ENCODE results near the gene CYP4F8.

Gene CYP4F8

DNA sequence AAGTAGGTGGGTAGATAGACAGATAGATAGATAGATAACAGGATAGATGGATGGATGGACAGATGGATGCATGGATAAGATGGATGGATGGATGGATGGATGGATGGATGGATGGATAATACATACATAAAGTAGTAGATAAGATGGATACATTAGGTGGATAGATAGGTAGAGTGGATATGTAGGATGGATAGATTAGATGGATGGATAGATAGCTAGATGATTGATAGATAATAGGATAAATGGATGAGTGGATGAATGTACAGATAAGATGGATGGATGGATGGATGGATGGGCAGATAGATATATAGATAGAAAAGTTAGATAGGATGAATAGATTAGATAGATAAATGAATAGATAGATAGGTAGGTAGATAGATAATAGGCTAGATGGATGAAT lies 27.8 kb downstream of the CYP4F8 start:
- Histone ChIP-seq H3K79me2 (ENCODE audit: insufficient read depth, low read length) (no peaks in the 10 kb centered on the region), H2AFZ (ENCODE audit: low read depth, low read length, severe bottlenecking) (no peak overlapping the region), H3K9me2 (replicated peaks; ENCODE audit: insufficient read depth, low read length) (no peaks in the 10 kb centered on the region), H3K4me2 (ENCODE audit: low read depth, low read length, poor library complexity, severe bottlenecking) (no peak overlapping the region), H3K36me3 (ENCODE audit: low read length) (no peaks in the 10 kb centered on the region), H3K9me3 (ENCODE audit: insufficient read depth, low read length) (no peaks in the 10 kb centered on the region), H3K27ac (ENCODE audit: low read depth, low read length) (no peak overlapping the region), H4K20me1 (ENCODE audit: low read depth, low read length) (no peaks in the 10 kb centered on the region), H3K27me3 (ENCODE audit: low read length) (no peaks in the 10 kb centered on the region), H3F3A (ENCODE audit: insufficient read depth) (no peaks in the 10 kb centered on the region), H3K4me3 (ENCODE audit: insufficient read depth, low read length, poor library complexity, severe bottlenecking) (no peak overlapping the region), H3K9ac (ENCODE audit: low read length) (no peak overlapping the region)
- TF ChIP-seq EZH2phosphoT487 (conservative IDR thresholded peaks at IDR 0.05; ENCODE audit: low read length), result no peak
- TF ChIP-seq, protein P1, sequence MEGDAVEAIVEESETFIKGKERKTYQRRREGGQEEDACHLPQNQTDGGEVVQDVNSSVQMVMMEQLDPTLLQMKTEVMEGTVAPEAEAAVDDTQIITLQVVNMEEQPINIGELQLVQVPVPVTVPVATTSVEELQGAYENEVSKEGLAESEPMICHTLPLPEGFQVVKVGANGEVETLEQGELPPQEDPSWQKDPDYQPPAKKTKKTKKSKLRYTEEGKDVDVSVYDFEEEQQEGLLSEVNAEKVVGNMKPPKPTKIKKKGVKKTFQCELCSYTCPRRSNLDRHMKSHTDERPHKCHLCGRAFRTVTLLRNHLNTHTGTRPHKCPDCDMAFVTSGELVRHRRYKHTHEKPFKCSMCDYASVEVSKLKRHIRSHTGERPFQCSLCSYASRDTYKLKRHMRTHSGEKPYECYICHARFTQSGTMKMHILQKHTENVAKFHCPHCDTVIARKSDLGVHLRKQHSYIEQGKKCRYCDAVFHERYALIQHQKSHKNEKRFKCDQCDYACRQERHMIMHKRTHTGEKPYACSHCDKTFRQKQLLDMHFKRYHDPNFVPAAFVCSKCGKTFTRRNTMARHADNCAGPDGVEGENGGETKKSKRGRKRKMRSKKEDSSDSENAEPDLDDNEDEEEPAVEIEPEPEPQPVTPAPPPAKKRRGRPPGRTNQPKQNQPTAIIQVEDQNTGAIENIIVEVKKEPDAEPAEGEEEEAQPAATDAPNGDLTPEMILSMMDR (IDR thresholded peaks at IDR 0.05; ENCODE audit: insufficient read depth, low read length, poor library complexity, severe bottlenecking), result no peak

DNA sequence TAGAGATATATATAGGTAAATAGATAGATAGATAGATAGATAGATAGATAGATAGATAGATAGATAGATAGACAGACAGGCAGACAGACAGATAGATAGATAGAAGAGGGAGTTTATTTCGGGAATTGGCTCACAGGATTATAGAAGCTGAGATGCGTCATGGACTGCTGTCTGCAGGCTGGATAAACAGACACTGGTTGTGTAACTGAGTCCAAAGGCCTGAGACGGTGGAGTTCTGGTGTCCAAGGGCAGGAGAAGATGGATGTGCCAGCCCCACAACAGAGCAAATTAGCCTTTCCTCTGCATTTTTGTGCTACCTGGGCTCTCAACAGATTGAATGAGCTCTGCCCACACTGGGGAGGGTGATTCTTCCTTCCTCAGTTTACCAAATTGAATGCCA lies 28.4 kb downstream of the CYP4F8 start:
- no peak overlapping the region for H2AFZ ChIP-seq (ENCODE audit: low read depth, low read length, severe bottlenecking)
- no peak overlapping the region for H3K4me2 ChIP-seq (ENCODE audit: low read depth, low read length, poor library complexity, severe bottlenecking)
- H3K79me2 ChIP-seq (ENCODE audit: insufficient read depth, low read length), result no peaks in the 10 kb centered on the region
- H3K9me2 ChIP-seq (replicated peaks; ENCODE audit: insufficient read depth, low read length), result no peaks in the 10 kb centered on the region
- H3K9ac ChIP-seq (ENCODE audit: low read length), result no peak overlapping the region
- TF ChIP-seq, protein P1 (IDR thresholded peaks at IDR 0.05; ENCODE audit: insufficient read depth, low read length, poor library complexity, severe bottlenecking), result no peak
- no peaks in the 10 kb centered on the region for H3F3A ChIP-seq (ENCODE audit: insufficient read depth)
- H3K4me3 ChIP-seq (ENCODE audit: insufficient read depth, low read length, poor library complexity, severe bottlenecking), result no peak overlapping the region
- no peaks in the 10 kb centered on the region for H3K9me3 ChIP-seq (ENCODE audit: insufficient read depth, low read length)
- no peaks in the 10 kb centered on the region for H3K27me3 ChIP-seq (ENCODE audit: low read length)
- H4K20me1 ChIP-seq (ENCODE audit: low read depth, low read length), result no peaks in the 10 kb centered on the region
- no peaks in the 10 kb centered on the region for H3K36me3 ChIP-seq (ENCODE audit: low read length)
- no peak overlapping the region for H3K27ac ChIP-seq (ENCODE audit: low read depth, low read length)

DNA sequence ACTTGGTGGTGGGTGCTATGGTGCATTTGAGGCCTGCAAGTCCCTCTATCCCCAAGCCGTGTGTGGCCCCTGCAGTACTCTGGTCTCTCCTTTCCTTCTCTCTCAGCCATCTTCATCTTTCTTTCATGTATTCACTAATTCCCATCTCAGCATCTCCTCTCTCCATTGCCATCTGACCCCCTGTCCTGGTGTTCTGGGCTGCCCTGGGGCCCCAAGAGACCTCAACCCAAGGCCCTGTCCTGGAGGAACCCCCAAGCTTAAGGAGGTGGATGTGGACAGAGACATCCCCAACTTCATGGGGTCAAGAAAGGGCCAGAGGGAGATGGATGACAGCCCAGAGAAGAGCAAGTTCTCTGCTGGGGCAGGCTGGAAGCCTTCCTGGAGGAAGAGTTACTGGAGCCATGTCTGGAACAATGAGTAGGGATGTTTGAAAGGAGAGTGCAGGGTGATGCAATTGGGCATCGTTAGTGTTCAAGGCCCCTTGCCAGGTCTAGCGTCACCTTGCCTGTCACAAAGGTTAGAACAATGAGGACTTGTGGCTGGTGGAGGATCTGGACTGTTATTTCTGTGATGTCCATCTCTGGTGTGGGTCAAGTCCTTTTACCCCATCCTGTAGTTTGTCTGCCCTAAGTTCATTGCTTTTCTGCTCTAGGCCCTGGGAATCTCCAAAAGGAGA lies 29.2 kb downstream of the CYP4F8 start:
- no peak overlapping the region for H3K9ac ChIP-seq (ENCODE audit: low read length)
- TF ChIP-seq EZH2phosphoT487 (conservative IDR thresholded peaks at IDR 0.05; ENCODE audit: low read length), result no peak
- TF ChIP-seq, protein P1 (IDR thresholded peaks at IDR 0.05; ENCODE audit: insufficient read depth, low read length, poor library complexity, severe bottlenecking), result no peak
- no peaks in the 10 kb centered on the region for H4K20me1 ChIP-seq (ENCODE audit: low read depth, low read length)
- H3K4me3 ChIP-seq (ENCODE audit: insufficient read depth, low read length, poor library complexity, severe bottlenecking), result no peak overlapping the region
- no peaks in the 10 kb centered on the region for H3F3A ChIP-seq (ENCODE audit: insufficient read depth)
- H3K27me3 ChIP-seq (ENCODE audit: low read length), result no peaks in the 10 kb centered on the region
- no peak overlapping the region for H3K4me2 ChIP-seq (ENCODE audit: low read depth, low read length, poor library complexity, severe bottlenecking)
- H3K9me3 ChIP-seq (ENCODE audit: insufficient read depth, low read length), result no peaks in the 10 kb centered on the region
- H3K9me2 ChIP-seq (replicated peaks; ENCODE audit: insufficient read depth, low read length), result no peaks in the 10 kb centered on the region
- H3K36me3 ChIP-seq (ENCODE audit: low read length), result no peaks in the 10 kb centered on the region
- H3K79me2 ChIP-seq (ENCODE audit: insufficient read depth, low read length), result no peaks in the 10 kb centered on the region
- H2AFZ ChIP-seq (ENCODE audit: low read depth, low read length, severe bottlenecking), result no peak overlapping the region
- no peak overlapping the region for H3K27ac ChIP-seq (ENCODE audit: low read depth, low read length)
